ENCODE measurements around the gene HMGXB3. TPM values are rescaled to one million over a fixed set of nuclear protein-coding genes. Genes with fewer than 3 reads are reported as not detected.

The HMGXB3 gene
- total RNA-seq, 4 donors from 2014 or later = 47.7 to 58.2 (median 55.3) TPM

DNA sequence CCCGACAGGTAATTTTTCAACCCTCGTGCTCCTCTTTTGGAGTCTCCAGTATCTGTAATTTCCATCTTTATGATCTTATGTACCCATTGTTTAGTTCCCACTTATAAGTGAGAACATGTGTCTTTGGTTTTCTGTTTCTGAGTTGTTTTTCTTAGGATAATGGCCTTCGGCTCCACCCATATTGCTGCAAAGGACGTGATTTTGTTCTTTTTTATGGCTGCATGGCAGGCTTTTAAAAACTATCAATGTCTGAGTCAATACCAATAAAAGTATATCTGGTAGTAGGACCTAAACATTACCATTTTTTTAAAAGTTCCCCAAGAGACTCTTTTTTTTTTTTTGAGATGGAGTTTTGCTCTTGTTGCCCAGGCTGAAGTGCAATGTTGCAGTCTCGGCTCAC, 43.9 kb upstream of the HMGXB3 start:
- peaks cover 0 to 19% (median 10%) of the 10 kb centered on the region in 4 donors for H3K4me1 ChIP-seq
- no peak overlapping the region for H3K27ac ChIP-seq
- H3K36me3 ChIP-seq = no peaks in the 10 kb centered on the region
- 81 to 83% methylated on average over 5 of the region's 5 CpGs for WGBS, 2 donors
- no peaks in the 10 kb centered on the region for H3K9me3 ChIP-seq
- no peak overlapping the region for H3K4me3 ChIP-seq
- H3K27me3 ChIP-seq = no peaks in the 10 kb centered on the region
- no peak for TF ChIP-seq EP300 (IDR thresholded peaks at IDR 0.05)
- TF ChIP-seq, protein P1, sequence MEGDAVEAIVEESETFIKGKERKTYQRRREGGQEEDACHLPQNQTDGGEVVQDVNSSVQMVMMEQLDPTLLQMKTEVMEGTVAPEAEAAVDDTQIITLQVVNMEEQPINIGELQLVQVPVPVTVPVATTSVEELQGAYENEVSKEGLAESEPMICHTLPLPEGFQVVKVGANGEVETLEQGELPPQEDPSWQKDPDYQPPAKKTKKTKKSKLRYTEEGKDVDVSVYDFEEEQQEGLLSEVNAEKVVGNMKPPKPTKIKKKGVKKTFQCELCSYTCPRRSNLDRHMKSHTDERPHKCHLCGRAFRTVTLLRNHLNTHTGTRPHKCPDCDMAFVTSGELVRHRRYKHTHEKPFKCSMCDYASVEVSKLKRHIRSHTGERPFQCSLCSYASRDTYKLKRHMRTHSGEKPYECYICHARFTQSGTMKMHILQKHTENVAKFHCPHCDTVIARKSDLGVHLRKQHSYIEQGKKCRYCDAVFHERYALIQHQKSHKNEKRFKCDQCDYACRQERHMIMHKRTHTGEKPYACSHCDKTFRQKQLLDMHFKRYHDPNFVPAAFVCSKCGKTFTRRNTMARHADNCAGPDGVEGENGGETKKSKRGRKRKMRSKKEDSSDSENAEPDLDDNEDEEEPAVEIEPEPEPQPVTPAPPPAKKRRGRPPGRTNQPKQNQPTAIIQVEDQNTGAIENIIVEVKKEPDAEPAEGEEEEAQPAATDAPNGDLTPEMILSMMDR (IDR thresholded peaks at IDR 0.05) = no peak
- no peak for TF ChIP-seq POLR2A (IDR thresholded peaks at IDR 0.05)
- no peak for DNase-seq (ENCODE audit: low spot score in 2 of 2)

DNA sequence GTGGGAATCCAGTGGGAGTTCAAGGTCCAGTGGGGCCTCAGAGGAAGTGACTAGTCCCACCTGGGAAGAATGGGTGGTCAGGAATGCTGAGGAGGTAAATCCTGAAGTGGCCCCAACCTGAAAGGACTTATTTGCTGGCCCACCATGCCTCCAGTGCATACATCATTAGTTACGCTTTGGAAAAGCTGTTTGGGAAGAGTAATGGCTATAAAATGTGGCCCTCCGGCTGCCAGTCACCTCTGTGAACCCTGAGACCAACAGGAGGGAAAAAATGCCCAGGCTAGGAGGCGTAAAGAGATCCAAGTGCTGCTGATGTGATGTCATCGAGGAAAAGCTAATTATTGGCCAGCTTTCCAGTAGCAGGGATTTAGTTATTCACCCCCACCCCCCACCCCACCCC, 42.7 kb upstream of the HMGXB3 start:
- Histone ChIP-seq H3K36me3 (no peaks in the 10 kb centered on the region), H3K27me3 (no peaks in the 10 kb centered on the region), H3K9me3 (no peaks in the 10 kb centered on the region), H3K27ac (no peak overlapping the region), H3K4me1 (peaks cover 0 to 29% (median 10%) of the 10 kb centered on the region in 4 donors), H3K4me3 (no peak overlapping the region)
- 65 to 74% methylated on average over 4 of the region's 4 CpGs for WGBS, 2 donors
- no peak for DNase-seq (ENCODE audit: low spot score in 2 of 2)
- TF ChIP-seq POLR2A (IDR thresholded peaks at IDR 0.05) = no peak
- TF ChIP-seq, protein P1 (IDR thresholded peaks at IDR 0.05) = no peak
- no peak for TF ChIP-seq EP300 (IDR thresholded peaks at IDR 0.05)

DNA sequence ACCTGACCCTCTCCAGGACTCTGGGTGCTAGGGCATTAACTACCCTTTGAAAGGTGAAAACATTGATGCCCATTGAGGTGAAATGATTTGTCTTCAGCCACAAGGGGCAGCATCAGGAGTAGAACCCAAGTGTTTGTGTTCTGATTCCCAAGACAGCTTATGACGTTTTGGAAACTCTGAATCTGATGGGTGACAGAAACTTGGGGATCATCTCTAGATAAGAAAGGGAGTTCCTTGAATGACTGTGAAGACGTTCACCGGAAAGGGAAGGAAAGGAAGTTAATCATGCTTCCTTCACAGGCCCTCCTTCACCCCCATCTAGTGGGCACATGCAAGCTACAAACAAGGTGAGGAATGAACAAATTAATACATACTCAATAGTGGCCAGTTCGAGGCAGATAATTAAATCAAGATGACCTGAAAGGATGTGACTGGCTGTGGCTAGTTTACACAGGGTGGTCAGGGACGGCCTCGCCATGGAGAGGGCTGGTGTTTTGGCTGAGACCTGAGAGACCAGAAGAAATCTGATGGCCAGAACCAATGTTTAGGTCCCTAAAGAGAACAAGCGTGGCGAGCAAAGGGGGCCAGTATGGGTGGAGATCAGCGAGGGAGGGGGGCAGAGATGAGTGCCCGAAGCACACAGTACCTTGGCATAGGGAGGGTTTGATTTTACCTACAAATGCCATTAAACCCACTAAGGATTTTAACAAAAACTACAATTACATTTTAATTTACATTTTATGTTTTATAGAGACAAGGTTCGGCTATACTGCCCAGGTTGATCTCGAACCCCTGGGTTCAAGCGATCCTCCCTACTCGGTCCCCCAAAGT, 40.9 kb upstream of the HMGXB3 start:
- Histone ChIP-seq H3K36me3 (no peaks in the 10 kb centered on the region), H3K4me3 (peak overlapping the region; percentile 76 to 89 (median 88)), H3K27me3 (no peaks in the 10 kb centered on the region), H3K4me1 (peaks cover 0 to 29% (median 10%) of the 10 kb centered on the region in 4 donors), H3K9me3 (no peaks in the 10 kb centered on the region), H3K27ac (peak overlapping the region; percentile 80 to 94 (median 92))
- DNase-seq (ENCODE audit: low spot score in 2 of 2) = peak in 1 of 2 donors; percentile 20
- 33 to 47% methylated on average over 14 of the region's 14 CpGs for WGBS, 2 donors
- TF ChIP-seq POLR2A (IDR thresholded peaks at IDR 0.05) (no peak), EP300 (IDR thresholded peaks at IDR 0.05) (peak in 1 of 2 donors; percentile 6)
- TF ChIP-seq, protein P1 (IDR thresholded peaks at IDR 0.05) = peak; percentile 31 to 48 (median 38)

DNA sequence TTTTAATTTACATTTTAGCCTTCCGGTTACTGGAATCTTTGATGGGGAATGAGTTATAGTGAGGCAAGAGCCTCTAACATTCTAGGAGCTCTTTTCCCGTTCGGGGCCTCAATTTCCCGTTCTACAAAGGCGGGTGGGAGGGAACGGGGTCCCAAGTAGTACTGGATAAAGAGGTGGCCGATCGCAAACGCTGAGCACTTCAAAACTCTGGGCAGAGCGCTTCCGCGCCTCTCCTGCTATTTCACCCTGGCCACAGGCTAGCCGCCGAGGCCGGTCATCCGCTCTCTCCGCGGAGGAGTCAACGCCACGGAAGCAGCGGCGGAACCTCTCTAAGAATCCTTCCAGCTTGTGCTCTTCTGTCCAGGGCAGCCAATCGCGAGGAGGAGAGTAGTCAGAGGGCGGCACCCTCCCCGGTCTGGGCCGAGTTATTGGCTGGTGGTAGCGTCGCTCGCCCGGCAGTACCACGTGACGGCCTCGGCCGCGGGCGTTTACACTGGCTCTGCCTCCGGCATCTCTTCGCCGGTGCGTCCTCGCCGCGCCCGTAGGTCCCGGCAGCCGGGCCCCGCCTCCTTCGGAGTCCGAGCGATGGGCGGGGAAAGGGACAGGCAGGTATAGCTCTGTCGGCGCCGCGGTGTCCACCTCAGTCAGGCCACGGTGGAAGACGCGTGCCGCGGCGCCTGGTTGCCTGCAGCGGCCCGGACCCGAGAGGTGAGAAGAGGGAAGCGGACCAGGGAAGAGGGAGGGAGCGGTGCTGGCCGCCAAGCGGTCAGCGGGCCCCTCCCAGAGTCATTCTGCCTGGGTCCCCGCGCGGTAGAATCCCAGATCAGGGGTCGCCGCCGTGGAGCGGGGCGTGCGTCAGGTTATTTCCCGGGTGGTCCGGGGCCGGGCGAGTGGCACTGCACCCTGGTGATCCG, 40.0 kb upstream of the HMGXB3 start, which contains the start of gene SLC26A2:
Gene SLC26A2 (plus strand): TSS at position 487 of the 914 bp plus-strand sequence. CDS start 16,895 bp downstream, outside the sequence.
- peak; percentile 95 to 96 for DNase-seq (ENCODE audit: low spot score in 2 of 2)
- 1% methylated on average over 53 to 84 of the region's 84 CpGs for WGBS, 2 donors
- Histone ChIP-seq H3K4me1 (peaks cover 0 to 29% (median 10%) of the 10 kb centered on the region in 4 donors), H3K27me3 (no peaks in the 10 kb centered on the region), H3K36me3 (no peaks in the 10 kb centered on the region), H3K4me3 (peak within 1 kb of the TSS; percentile 76 to 89 (median 88)), H3K27ac (peak within 1 kb of the TSS; percentile 80 to 94 (median 92)), H3K9me3 (no peaks in the 10 kb centered on the region)
- peak; percentile 89 to 95 for TF ChIP-seq POLR2A (IDR thresholded peaks at IDR 0.05)
- TF ChIP-seq EP300 (IDR thresholded peaks at IDR 0.05) = peak in 1 of 2 donors; percentile 99
- TF ChIP-seq, protein P1 (IDR thresholded peaks at IDR 0.05) = peak in 1 of 5 experiments; percentile 24

All from tibial nerve (tissue), 4 donors.